IMR-90 (cell line): Measurements from ENCODE around the gene CTIF.

Experiments
- CEBPB ChIP-seq: IDR thresholded peaks from 2 replicates; pipeline ENCODE4 v1.6.1; 2012; ENCODE audit warnings: low read depth, low read length, improper control_type of control experiment
- MAFK ChIP-seq: IDR thresholded peaks from 2 replicates; pipeline ENCODE4 v1.6.1; 2012; ENCODE audit warnings: low read depth, low read length, improper control_type of control experiment
- MAZ ChIP-seq: IDR thresholded peaks from 2 replicates; pipeline ENCODE4 v1.6.1; 2012; ENCODE audit warnings: low read depth, mild to moderate bottlenecking, low read length, improper control_type of control experiment, moderate library complexity, borderline replicate concordance
- MXI1 ChIP-seq: IDR thresholded peaks from 2 replicates; pipeline ENCODE4 v1.6.1; 2012; ENCODE audit warnings: low read depth, mild to moderate bottlenecking, low read length, moderate library complexity, borderline replicate concordance
- POLR2A ChIP-seq: IDR thresholded peaks from 2 replicates; pipeline ENCODE4 v1.6.1; 2012; ENCODE audit warnings: mild to moderate bottlenecking, low read depth, low read length
- RAD21 ChIP-seq: IDR thresholded peaks from 2 replicates; pipeline ENCODE4 v1.6.1; 2012; ENCODE audit warnings: low read length, improper control_type of control experiment
- RFX5 ChIP-seq: IDR thresholded peaks from 2 replicates; pipeline ENCODE4 v1.8.0; 2012; ENCODE audit warnings: low read depth, mild to moderate bottlenecking, low read length, moderate library complexity
- TF ChIP-seq, protein P1 (sequence below): conservative IDR thresholded peaks from 2 replicates; pipeline ENCODE4 v1.5.1; 2012; ENCODE audit warnings: mild to moderate bottlenecking, low read depth, low read length, improper control_type of control experiment
- TF ChIP-seq, protein P2 (sequence below): fragments of 150-350 bp; IDR thresholded peaks from 2 replicates; pipeline ENCODE4 v1.6.1; 2017; ENCODE audit warnings: mild to moderate bottlenecking, antibody characterized with exemption, low read length, low read depth

DNA sequence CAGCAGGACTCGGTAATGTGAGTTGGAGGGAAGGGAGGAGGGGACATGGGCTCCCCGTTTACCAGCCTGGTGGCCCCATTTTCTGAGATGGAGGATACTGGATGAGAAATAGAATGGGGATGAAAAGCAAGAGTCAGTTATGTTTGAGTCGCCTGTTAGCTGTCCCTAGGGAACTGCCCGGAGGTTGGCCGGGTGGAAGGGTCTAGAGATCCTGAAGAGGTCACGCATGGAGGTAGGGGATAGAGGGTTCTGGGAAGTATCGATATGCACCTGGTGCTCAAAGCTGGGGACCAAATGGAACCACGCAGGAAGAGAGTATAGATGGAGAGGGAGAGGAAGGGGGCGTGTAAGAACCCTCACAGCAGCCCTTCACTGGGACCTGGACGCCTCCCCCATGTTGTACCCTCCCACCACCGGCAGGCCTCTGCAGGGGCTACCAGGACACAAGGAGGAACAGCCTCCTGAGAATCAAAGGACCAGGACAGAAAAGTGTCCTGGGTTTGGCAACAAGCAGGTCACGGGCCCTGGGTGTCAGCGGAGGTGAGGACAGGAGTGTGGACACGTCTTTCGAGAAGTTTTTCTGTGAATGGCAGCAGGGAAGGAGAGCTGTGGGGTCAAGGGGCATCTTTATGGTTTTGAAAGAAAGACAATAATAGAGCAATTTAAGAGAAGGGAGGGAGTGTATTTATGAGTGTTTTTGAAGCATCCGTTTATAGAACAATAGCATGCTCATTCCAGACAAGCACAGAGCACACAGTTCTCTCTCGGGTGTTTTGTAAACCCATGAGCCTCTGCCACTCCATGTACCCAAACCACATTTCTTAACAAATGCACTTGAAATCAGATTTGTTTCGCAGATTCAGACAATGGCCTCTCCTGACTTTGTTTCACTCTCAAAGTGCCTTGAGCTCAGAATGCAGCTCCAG lies 279.8 kb downstream of the CTIF start:
- TF ChIP-seq, protein P1, sequence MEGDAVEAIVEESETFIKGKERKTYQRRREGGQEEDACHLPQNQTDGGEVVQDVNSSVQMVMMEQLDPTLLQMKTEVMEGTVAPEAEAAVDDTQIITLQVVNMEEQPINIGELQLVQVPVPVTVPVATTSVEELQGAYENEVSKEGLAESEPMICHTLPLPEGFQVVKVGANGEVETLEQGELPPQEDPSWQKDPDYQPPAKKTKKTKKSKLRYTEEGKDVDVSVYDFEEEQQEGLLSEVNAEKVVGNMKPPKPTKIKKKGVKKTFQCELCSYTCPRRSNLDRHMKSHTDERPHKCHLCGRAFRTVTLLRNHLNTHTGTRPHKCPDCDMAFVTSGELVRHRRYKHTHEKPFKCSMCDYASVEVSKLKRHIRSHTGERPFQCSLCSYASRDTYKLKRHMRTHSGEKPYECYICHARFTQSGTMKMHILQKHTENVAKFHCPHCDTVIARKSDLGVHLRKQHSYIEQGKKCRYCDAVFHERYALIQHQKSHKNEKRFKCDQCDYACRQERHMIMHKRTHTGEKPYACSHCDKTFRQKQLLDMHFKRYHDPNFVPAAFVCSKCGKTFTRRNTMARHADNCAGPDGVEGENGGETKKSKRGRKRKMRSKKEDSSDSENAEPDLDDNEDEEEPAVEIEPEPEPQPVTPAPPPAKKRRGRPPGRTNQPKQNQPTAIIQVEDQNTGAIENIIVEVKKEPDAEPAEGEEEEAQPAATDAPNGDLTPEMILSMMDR: no peak
- TF ChIP-seq, protein P2, sequence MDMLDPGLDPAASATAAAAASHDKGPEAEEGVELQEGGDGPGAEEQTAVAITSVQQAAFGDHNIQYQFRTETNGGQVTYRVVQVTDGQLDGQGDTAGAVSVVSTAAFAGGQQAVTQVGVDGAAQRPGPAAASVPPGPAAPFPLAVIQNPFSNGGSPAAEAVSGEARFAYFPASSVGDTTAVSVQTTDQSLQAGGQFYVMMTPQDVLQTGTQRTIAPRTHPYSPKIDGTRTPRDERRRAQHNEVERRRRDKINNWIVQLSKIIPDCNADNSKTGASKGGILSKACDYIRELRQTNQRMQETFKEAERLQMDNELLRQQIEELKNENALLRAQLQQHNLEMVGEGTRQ: no peak
- TF ChIP-seq MAZ (no peak), POLR2A (no peak), RAD21 (no peak), MXI1 (no peak), RFX5 (no peak), MAFK (no peak), CEBPB (no peak)
